GM19351 (cell line): ENCODE results near the gene ADAM22.

Source experiments
- ATAC-seq: cut with Tn5 transposase; IDR thresholded peaks from one replicate; pipeline ENCODE4 v1.9.1; 2021; ENCODE audit warnings: mild to moderate bottlenecking, moderate library complexity; ENCODE audit not compliant: unreplicated experiment

Gene ADAM22

GRCh38 chr7:88104732-88105131 lies 170.7 kb downstream of the ADAM22 start:
- ATAC-seq = no peak

GRCh38 chr7:88105231-88105630 lies 171.2 kb downstream of the ADAM22 start:
- no peak for ATAC-seq

GRCh38 chr7:88106434-88106833 lies 172.4 kb downstream of the ADAM22 start:
- peak; percentile 50 for ATAC-seq

GRCh38 chr7:88109612-88110011 lies 175.6 kb downstream of the ADAM22 start:
- no peak for ATAC-seq

GRCh38 chr7:88111140-88111743 lies 177.2 kb downstream of the ADAM22 start:
- peak; percentile 68 for ATAC-seq

GRCh38 chr7:88111954-88112471 lies 178.0 kb downstream of the ADAM22 start:
- ATAC-seq = no peak

GRCh38 chr7:88115258-88115796 lies 181.3 kb downstream of the ADAM22 start:
- peak; percentile 38 for ATAC-seq

- ATAC-seq = no peak
These were observed 181.8 kb downstream of the ADAM22 start for GRCh38 chr7:88115816-88116215.

- ATAC-seq = no peak
These were observed 182.3 kb downstream of the ADAM22 start for GRCh38 chr7:88116235-88116795.

- ATAC-seq = no peak
These were observed 183.3 kb downstream of the ADAM22 start for GRCh38 chr7:88117325-88117724.

- no peak for ATAC-seq
These were observed 187.3 kb downstream of the ADAM22 start for GRCh38 chr7:88121335-88121734.

GRCh38 chr7:88127637-88128290 lies 193.7 kb downstream of the ADAM22 start:
- no peak for ATAC-seq

- peak; percentile 98 for ATAC-seq
These were observed 198.7 kb downstream of the ADAM22 start for GRCh38 chr7:88132725-88133124.

GRCh38 chr7:88140947-88141346 lies 206.9 kb downstream of the ADAM22 start:
- no peak for ATAC-seq

GRCh38 chr7:88141479-88141878 lies 207.4 kb downstream of the ADAM22 start:
- no peak for ATAC-seq

GRCh38 chr7:88141953-88142352 lies 207.9 kb downstream of the ADAM22 start:
- ATAC-seq = no peak

- ATAC-seq = no peak
These were observed 212.6 kb downstream of the ADAM22 start for GRCh38 chr7:88146616-88147015.

- ATAC-seq = no peak
These were observed 213.3 kb downstream of the ADAM22 start for GRCh38 chr7:88147341-88147740.

- no peak for ATAC-seq
These were observed 213.9 kb downstream of the ADAM22 start for GRCh38 chr7:88147949-88148348.

- ATAC-seq = no peak
These were observed 216.0 kb downstream of the ADAM22 start for GRCh38 chr7:88150033-88150432.

- no peak for ATAC-seq
These were observed 217.2 kb downstream of the ADAM22 start for GRCh38 chr7:88151119-88151790.
